Cortex of kidney (tissue), 1 donor: ENCODE results near the gene C16orf54.
"Not testable (repeated sequence)": the region's sequence is repeated elsewhere in the genome, so short reads cannot be mapped to it uniquely, and the experiment has no call there.

Source experiments
- DNase-seq: peaks from one replicate; lab custom pipeline; 2025; lab: John Stamatoyannopoulos, UW

Gene C16orf54

DNA sequence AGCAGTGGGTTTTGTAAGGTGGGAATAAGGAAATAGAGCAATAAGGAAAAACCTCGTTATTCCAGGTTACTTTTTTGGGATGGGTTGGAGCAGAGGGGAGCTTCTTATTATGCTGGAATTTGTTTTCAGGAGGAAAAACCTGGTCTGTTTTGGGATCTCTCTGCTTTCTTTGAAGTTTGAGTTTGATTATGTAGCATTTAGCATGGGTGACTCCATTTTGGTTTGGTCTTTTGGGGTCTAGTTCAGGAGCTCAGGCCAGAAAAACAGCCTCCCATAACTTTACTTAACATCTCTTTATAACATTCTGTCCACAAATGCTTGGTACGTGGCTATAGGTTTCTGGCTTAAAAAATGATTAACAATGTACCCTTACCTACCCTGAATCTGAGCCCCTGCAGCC, 23.7 kb upstream of the C16orf54 start:
- no peak for DNase-seq

DNA sequence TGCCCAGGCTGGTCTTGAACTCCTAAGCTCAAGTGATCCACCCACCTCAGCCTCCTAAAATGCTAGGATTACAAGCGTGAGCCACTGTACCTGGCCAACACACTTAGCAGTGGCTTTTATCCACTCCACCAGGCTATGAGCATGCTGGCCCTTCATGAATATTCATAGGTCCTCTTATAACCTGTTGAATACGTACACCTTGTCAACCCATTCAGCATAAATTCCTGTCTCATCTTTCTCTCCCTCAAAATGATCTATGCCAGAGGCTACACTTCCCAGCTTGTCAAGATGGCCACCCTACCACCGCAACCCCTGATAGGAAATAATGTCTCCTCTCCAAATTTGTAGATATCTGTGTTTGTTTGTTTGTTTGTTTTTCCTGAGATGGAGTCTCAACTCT, 21.3 kb upstream of the C16orf54 start:
- DNase-seq = no peak

DNA sequence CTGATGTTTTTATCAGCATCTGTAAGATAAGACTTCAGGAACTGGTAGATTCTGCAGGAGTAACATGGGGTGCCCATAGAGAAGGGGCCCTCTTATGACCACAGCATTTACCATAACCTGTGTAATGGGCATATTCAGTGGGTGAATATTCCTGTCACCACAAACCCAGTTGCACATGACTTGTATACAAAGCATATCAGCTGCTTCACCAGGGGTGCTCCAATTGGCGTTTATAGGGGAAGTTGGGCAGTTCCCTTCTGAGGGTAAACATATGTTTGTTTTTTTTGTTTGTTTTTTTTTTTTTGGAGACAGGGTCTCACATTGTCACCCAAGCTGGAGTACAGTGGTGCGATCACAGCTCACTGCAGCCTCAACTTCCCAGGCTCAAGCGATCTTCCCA, 20.8 kb upstream of the C16orf54 start:
- DNase-seq = no peak

DNA sequence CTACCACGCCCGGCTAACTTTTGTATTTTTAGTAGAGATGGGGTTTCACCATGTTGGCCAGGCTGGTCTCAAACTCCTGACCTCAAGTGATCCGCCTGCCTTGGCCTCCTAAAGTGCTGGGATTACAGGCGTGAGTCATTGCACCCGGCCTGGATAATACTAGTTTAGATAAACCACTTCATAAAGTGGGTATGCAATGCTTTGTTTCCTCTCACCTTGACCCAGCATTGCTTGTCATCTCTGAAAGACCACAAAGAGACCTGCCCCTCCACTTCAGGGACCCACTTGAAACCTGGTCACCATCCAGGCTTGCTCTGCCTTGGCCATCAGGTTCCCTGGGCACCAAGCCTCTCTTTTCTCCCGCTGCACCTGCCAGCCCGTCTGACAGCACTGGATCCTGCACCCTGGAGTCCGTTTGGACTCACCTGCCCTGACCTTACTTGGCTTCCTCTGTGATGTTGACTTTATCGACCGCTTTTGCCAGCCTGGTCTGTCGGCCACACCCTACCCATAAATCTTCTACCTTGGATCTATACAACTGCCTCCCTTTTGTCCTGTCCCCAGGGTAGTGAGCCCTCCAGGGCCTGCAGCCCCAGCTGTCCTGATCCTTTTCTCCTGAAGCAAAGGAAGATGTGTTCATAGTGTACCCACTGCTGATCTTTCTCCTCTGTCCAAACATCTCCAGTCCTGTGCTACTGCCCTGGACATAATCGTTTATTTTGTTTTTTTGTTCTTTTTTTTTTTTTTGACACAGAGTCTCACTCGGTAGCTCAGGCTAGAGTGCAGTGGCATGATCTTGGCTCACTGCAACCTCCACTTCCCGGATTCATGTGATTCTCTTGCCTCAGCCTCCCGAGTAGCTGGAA, 19.6 kb upstream of the C16orf54 start:
- DNase-seq = no peak

DNA sequence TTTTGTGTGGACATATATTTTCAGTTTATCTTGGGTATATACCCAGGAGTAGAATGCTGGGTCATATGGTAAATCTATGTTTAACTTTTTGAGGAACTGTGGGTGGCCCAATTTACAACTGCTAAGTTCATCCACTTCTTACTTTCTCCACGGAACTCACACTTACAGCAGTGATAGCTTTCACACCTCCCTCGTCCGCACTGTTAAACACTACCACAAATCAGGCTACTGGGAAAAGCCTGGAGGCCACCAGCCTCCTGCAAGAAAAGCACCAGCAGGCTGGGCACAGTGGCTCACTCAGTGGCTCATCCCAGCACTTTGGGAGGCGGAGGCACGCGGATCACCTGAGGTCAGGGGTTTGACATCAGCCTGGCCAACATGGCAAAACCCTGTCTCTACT, 17.5 kb upstream of the C16orf54 start:
- DNase-seq = no peak

DNA sequence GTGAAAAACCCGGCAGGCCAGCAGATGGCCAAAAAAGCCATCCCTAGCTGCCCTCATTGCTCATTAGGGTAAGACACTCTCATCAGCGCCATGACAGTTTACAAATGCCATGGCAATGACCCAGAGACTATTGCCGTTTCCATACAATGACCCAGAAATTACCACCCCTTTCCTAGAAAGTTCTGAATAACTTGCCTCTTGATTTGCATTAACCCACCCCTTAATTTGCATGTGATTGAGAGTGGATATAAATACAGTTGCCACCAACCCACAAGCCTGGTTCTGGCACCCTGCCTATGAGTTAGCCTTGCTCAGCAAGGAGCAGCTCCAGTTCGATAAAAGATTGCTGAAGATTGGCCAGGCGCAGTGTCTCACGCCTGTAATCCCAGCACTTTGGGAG, 16.1 kb upstream of the C16orf54 start:
- no peak for DNase-seq

DNA sequence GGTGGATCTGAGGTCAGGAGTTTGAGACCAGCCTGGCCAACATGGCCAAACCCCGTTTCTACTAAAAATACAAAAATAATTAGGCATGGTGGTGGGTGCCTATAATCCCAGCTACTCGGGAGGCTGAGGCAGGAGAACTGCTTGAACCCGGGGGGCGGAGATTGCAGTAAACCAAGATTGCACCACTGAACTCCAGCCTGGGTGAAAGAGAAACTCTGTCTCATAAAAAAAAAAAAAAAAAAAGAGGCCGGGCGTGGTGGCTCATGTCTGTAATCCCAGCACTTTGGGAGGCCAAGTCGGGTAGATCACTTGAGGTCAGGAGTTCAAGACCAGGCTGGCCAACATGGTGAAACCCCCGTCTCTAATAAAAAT, 15.5 kb upstream of the C16orf54 start:
- not testable (repeated sequence) for DNase-seq

DNA sequence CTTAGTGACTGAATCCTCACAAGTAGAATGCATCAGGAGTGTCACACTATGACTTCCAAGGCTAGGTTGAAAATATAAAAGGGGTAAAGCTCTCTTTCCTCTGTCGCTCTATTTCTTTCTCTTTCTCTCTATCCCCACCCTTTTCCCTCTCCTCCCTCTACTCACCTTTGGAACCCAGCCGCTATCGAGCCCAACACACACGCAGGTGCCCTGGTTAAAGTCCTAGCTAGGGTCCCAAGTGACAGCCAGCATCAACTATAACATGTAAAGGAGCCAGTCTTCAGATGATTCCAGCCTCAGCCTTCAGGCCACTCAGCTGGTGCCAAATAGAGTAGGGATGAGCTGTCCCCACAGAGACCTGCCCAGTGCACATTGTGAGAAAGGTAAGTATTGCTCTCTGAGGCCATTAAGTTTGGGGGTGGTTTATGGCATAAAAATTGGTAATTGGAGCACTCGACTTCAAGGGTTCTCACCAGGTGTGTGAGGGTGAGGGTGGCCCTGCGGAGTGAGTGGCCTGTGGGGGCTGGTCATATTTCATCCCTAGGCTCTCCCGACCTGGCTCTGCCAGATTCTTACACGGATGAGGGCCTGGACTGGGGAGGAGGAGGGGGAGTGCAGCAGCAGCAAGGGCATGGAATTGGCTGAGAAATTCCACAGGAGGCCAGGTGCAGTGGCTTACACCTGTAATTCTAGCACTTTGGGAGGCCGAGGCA, 14.9 kb upstream of the C16orf54 start:
- DNase-seq = no peak

DNA sequence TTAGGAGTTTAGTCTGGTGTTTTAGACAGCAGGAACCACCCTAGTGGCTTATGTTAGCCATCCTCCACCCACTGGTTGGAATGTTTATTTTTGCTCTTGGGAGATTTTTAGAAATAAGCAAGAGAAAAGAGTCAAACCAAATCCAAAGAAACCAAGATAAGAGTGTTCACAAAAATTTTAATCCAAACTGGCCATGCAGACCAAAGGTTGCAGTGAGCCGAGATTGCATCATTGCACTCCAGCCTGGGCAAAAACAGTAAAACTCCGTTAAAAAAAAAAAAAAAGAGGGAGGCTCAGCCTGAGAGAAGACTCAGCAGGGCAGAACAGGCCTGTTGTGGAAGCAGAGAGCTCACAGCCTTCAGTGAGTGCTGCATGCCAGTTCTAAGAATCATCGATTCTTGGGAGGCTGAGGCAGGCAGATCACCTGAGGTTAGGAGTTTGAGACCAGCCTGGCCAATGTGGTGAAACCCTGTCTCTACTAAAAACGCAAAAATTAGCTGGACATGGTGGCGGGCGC, 12.2 kb upstream of the C16orf54 start:
- no peak for DNase-seq

DNA sequence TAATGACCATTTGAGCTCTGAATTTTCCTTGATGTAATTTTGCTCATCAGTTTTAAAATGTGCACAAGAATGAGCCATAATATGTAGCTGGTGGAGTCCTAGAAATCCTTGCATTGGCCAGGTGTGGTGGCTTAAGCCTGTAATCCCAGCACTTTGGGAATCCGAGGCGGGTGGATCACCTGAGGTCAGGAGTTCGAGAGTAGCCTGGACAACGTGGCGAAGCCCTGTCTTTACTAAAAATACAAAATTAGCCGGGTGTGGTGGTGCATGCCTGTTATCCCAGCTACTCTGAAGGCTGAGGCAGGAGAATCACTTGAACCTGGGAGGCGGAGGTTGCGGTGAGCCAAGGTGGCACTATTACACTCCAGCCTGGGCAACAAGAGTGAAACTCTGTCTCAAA, 11.3 kb upstream of the C16orf54 start:
- not testable (repeated sequence) for DNase-seq

DNA sequence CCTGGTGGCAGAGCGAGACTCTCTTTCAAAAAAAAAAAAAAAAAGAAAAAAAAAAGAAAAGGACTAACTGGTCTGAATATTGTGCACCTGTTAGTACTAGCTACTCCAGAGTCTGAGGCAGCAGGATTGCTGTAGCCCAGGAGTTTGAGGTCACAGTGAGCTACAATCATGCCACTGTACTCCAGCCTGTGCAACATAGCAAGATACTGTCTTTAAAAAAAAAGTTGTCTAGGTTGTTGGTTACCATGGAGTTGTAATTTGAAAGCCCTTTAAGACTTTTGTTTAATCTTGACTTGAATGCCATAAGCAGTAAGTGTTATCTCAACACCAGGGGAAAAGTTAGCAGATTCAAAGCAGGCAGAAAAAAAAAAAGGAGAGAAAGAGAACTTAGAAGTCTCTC, 10.9 kb upstream of the C16orf54 start:
- no peak for DNase-seq

DNA sequence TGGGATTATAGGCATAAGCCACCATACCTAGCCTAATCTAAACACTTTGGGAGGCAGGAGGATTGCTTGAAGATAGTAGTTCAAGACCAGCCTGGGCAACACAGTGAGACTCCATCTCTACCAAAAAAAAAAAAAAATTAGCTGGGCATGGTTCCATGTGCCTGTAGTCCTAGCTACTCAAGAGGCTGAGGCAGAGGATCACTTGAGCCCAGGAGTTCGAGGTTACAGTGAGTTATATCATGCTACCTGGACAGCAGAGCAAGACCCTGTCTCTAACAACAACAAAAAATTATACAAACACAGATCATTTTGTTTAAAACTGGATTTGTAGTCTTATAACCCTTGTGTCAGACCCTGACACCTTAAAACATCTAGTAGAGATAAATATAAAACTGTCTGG, 7.7 kb upstream of the C16orf54 start:
- DNase-seq = no peak

DNA sequence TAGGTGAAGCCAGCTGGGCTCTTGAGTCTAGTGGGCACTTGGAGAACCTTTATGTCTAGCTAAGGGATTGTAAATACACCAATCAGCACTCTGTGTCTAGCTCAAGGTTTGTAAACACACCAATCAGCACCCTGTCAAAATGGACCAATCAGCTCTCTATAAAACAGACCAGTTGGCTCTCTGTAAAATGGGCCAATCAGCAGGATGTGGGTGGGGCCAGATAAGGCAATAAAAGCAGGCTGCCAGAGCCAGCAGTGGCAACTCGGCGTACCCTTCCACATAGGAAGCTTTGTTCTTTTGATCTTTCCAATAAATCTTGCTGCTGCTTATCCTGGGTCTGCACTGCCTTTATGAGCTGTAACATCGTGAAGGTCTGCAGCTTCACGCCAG, 3.0 kb upstream of the C16orf54 start:
- DNase-seq = not testable (repeated sequence)

DNA sequence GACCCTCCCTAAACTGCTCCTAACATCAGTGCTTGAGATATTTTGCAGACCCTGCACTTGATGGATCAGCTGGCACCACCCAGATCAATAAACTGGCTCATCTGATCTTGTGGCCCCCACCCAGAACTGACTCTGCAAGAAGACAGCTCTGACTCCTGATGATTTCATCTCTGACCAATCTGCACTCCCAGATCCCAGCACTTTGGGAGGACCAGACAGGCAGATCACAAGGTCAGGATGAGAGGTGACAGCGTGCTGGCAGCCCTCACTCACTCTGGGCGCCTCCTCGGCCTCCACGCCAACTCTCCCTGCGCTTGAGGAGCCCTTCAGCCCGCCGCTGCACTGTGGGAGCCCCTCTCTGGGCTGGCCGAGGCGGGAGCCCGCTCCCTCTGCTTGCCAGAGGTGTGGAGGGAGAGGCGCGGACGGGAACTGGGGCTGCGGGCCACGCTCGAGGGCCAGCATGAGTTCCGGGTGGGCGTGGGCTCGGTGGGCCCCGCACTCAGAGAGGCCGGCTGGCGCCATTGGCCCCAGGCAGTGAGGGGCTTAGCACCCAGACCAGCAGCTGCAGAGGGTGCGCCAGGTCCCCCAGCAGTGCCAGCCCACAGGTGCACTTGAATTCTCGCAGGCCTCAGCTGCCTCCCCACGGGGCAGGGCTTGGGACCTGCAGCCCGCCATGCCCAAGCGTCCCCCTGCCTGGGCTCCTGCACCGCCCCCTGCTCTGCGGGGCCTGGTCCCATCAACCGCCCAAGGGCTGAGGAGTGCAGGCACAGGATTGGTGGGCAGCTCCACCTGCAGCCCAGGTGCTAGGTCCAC, 2.4 kb upstream of the C16orf54 start:
- DNase-seq = no peak

DNA sequence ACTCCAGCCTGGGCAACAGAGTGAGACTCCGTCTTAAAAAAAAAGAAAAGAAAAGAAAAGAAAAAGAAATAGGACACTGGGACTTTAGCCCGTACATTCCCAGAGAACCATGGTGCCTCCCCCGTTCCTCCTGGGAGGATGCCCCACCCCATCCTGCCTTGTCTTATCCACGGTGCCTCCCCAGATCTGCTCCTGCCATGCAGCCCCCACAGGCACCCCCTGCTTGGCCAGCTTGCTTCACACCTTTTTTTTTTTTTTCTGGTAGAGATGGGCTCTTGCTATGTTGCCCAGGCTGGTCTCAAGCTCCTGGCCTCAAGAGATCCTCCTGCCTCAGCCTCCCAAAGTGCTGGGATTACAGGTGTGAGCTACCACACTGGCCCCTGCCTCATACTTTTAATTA, 728 bp upstream of the C16orf54 start:
- DNase-seq = not testable (repeated sequence)

DNA sequence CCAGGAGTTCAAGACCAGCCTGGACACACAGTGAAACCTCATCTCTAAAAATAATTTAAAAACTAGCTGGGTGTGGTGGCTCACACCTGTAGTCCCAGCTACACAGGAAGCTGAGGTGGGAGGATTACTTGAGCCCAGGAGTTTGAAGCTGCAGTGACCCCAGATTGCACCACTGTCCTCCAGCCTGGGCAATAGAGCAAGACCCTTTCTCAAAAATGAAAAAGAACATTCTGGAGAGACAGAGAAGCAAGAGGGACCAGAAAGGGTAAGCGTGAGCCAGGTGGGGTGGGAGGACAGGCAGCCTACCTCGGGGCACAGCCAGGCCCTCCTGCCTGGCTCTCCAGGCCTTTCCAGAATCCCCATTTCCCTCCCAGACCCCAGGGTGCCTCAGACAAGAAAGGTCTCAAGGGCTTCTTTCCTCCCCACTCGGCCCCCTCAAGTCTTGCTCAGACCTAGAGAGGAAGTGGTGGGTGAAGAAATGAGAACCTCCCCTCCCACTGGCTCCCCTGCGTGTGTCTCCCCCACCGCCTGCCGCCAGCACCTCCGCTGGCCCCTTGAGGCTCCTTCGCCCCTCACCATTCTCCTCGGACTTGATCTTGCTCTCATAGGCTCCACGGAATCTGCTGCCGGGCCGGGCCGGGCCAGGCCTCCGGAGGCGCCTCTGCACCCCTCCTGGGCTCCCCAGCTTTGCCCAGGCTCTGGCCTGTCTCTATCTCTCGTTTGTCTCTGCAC, 503 bp downstream of the C16orf54 start:
- no peak for DNase-seq

DNA sequence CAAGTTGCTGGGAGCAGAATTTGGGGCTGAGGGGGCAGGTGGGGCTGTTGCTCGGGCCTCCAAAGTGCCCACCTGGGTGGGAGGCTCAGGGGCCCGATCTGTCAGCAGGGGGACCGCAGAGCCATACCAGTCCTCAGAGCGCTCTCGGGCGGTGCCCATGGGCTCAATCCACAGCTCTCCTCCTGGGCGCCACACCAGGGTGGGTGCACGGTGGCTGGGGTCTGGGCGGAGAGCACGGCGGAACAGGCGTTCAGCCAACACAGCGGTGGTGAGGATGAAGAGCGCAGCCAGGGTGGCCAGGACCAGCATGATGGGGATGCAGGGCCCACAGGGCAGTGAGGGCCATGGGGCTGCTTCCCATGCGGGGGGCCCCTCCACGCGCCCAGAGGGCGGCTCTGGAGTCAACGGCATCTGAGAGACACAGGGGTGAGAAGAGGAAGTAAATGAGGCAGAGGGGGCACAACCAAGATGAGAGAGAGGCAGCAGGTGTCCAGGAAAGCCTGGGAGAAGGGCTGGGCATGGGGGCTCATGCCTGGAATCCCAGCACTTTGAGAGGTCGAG, 1.2 kb downstream of the C16orf54 start:
- no peak for DNase-seq

DNA sequence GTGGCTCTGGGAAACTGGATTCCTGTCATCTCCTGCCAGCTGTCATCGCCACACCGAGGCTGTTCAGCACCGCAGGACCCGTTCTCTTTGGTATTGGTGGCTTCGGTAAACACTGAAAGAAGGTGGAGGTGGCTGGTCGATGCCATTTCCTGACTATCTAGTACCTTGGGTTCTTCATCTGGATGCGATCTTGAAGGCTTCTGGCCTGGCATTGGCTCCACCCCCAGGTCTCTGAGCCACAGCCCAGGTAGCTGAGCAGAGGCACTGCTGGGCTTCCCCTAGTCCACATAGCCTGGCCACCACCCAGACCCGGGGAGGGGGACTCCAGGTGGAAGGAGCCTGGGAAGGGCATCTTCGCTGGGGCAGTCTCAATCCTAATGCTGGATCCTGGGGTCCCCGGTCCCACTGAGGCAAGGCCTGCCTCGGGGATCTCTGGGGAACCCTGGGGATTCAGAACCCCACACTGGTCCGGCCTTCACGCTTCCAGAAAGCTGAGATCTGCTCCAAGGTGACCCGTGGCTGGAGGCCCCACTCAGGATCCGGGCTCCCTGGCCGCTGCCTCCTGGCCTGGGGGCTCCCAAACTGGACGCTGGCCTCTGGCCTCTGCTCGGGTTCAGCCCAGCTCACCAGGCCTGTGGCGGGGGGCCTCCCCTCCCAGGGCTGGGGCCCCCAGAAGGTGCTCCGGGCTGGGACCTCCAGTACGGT, 1.8 kb downstream of the C16orf54 start:
- no peak for DNase-seq

DNA sequence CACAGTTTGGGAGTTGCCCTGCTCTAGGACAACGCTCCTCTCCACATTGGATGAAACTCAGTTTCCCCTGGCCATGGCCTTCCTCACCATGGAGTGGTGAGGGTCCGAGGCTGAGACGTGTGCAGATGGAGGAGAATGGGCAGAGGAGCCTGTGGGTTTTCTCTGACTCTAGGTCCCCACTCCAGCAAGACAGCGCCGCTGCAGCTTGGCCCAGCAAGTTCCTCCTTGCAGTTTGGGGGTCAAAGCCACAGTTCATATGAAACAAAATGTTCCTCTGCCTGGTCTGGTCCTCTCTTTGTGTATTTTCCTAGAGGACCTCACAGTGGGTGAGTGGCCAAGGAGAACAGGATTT, 2.3 kb downstream of the C16orf54 start:
- DNase-seq = no peak

DNA sequence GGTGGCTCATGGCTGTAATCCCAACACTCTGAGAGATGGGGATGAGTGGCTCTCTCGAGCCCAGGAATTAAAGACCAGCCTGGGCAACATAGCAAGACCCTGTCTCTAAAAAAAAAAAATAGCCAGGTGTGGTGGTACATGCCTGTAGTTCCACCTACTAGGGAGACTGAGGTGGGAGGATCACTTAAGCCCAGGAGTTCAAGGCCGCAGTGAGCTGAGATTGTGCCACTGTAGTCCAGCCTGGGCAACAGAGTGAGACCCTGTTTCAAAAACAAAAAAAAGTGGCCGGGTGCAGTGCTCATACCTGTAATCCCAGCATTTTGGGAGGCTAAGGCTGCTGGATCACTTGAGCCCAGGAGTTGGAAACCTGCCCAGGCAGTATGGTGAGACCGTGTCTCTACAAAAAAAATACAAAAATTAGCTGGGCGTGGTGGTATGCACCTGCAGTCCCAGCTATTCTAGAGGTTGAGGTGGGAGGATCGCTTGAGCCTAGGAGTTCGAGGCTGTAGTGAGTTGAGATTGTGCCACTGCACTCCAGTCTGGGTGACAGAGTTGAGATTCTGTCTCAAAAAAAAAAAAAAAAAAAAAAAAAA, 3.0 kb downstream of the C16orf54 start:
- DNase-seq = no peak

DNA sequence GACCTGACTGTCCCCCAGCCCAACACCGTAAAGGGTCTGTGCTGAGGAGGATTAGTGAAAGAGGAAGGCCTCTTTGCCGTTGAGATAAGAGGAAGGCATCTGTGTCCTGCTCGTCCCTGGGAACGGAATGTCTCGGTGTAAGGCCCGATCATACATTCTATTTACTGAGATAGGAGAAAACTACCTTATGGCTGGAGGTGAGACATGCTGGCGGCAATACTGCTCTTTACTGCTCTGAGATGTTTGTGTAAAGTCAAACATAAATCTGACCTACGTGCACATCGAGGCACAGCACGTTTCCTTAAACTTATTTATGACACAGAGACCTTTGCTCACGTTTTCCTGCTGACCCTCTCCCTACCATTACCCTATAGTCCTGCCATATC, 5.2 kb downstream of the C16orf54 start:
- not testable (repeated sequence) for DNase-seq
